T-helper 9 cell (primary cell): ENCODE results near the gene MMP28.

ENCODE experiments used
- DNase-seq: peaks from one replicate; pipeline ENCODE4 v3.0.0-alpha.2; 2020

Gene MMP28

DNA sequence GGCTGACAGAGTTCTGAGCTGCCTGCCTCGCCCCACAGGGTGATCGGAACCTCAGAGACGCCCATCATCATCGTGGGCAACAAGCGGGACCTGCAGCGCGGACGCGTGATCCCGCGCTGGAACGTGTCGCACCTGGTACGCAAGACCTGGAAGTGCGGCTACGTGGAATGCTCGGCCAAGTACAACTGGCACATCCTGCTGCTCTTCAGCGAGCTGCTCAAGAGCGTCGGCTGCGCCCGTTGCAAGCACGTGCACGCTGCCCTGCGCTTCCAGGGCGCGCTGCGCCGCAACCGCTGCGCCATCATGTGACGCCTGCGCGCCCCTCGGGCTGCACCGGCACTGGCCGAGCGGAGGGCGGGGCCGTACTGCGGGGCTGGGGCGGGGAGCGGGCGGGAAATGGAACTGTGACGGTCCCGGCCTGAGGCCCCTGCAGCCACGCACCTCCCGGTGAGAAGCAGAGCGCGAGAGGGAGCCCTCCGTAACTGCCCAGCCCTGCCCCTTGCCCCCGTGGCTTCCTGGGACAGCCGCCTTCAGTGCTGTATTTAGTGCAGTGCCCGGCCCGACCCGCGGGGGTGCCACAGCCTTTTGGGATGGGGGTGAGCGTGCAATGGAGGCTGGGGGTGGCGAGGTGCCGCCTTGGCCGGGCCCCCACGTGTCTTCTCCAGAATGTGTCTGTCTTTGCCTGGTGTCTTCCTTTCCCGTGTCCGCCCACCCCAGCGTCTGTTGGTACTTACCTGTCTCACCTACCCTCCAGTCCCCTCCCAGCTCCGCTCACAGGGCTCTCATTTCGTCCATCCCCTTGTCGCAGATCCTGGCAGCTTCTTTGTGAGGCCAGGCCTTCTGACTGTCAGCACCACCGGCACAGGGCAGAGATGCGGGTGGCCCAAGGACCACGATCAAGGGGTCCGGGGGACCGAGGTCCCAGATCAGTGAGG, 54.2 kb downstream of the MMP28 start:
- no peak for DNase-seq

GRCh38 chr17:35740216-35740615, 55.2 kb downstream of the MMP28 start:
- no peak for DNase-seq

- no peak for DNase-seq
Measured at GRCh38 chr17:35738519-35739133, 56.8 kb downstream of the MMP28 start.

DNA sequence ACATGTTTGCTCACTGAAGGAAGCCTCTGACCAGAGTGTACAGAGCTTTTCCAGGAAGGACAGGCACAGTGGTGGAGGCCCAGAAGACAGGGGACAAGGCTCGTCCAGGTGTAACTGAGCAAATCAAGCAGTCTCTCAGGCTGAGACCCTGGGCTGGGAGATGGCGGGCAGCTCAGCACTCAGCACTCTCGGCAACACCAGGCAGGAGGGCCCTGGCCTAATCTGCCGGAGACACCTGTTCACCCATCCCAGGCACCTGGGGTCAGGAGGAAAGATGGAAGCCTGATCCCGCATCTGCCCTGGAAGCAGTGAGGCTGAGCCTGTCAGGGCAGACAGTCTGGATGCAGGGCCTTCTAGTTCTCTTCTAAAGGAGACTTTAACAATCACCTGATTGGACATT, 59.2 kb downstream of the MMP28 start:
- DNase-seq = no peak

- DNase-seq = no peak
Measured at GRCh38 chr17:35735036-35735805, 60.2 kb downstream of the MMP28 start.

DNA sequence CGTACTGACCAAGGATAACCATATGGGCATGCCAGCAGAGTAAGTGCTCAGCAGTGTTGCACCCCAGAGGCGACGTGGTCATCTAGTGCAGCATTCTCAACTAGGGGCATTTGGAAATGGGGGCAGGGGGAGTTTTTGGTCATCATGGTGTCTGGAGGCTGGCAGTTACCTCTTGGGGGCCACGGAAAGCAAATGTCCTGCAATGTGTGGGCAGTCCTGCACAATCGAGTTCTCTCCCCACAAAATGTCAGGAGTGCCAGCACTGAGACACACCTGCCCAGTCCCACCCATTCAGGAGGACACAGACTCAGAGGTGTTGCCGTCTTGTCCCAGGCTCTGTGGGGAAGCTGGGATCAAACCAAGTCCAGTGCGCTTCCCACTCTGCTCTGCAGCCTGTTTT, 61.0 kb downstream of the MMP28 start:
- no peak for DNase-seq

DNA sequence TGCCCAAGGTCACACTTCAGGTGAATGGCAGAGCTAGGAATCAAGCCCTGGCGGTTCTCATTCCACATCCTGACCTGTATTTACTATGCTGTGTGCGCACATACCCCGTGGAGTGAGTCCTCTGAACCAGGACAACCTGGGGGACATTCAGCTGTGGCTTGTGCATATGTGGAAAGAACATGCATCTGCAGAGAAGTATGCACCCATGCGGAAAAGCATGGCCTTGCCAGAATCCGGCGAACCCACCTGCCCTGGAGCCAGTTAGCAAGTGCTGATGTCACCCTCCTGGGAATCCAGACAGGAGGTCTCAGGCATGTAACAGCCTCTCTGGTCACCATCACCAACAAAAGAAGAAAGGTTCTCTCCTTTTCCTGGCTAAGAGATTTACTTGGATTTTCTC, 62.1 kb downstream of the MMP28 start:
- no peak for DNase-seq

DNA sequence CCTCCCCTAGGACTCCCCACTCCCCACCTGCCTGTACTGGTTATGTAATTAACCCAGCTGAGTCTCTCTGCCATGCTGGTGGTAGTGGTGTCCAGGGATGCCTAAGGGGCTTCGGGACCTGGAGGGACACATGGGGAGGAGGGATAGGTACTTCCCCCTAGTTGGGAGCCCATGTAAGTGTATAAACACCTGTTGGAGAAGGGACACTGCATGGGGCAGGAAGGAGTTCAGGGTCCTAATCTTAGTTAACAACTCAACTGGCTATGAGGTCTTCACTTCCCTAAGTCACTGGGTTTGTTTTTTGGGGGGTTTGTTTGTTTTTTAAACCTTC, 62.7 kb downstream of the MMP28 start:
- no peak for DNase-seq

DNA sequence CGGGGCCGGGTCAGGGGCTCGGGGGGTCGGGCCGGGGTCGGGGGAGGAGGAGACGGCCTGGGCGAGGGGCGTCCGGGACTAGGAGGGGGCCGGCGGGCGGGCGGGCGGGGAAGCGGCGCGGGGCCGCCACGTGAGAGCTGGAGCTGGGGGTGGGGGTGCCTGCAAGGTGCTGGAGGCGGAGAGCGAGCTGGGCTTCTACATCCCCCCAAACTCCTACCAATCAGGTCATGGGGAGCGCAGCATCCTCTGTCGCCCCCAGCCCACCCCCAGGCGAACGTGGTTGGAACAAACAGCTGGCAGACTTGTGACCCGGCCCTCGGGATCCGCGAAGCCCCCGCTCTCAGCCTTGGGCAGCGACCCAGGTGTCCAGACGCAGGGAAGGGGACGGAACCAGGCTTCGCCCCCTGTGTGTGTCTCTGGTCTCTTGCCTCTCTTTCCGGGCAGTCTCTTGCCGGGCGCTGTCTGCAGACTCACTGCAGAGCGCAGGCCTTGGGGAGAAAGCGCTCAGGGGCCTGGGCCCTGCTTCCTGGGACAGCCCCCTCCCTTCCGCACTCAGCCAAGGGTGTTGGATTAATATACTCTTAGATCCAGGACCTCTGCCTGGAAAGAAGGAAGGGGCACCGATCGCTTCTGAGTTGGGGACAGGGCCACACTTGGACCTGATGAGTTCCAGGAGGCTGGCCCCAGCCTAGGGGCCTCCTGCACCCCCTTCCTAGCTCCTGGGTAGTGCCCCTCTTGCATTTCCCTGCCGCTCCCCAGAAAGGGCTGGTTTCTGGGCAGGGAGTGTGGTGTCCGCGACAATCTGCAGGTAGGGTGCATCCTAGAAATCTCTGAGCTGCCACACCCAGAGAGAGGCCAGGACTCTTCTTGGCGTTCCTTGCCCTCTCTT, 63.3 kb downstream of the MMP28 start:
- no peak for DNase-seq

GRCh38 chr17:35731239-35731916, 64.1 kb downstream of the MMP28 start, which contains the start of gene RASL10B:
TSS of gene RASL10B (plus strand) at chr17:35731639. CDS start at chr17:35735185, 3,546 bp downstream.
- DNase-seq = peak; percentile 31

- no peak for DNase-seq
Measured at GRCh38 chr17:35730400-35731005, 64.9 kb downstream of the MMP28 start.

- DNase-seq = no peak
Measured at GRCh38 chr17:35729405-35729833, 66.0 kb downstream of the MMP28 start.

- DNase-seq = no peak
Measured at GRCh38 chr17:35728551-35728950, 66.9 kb downstream of the MMP28 start.

GRCh38 chr17:35727635-35728034, 67.8 kb downstream of the MMP28 start:
- DNase-seq = no peak

DNA sequence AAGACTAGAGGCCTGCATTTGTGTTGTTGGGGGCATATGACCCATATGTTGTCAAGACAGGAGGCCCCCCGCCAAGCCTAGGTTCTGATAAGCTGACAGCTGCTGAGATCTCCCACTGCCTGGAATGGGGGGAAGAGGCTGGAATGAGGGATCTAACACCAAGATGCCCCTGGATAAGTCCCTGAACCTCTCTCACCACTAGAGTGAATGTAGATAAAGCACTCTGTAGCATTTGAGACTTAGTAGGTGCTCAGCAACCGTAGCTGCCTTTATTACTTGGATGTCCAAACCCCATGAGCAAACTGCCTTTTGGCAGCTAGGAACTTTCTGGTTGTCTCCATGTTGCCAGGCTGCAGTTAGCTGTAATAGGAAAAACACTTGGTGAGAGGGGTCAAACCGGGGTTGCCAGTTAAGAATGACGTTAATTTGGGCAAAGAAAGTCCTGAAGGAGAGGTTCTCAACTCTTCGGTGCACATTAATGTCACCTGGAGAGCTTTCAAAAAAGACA, 68.4 kb downstream of the MMP28 start:
- DNase-seq = no peak

GRCh38 chr17:35726127-35726952, 69.1 kb downstream of the MMP28 start:
- no peak for DNase-seq

DNA sequence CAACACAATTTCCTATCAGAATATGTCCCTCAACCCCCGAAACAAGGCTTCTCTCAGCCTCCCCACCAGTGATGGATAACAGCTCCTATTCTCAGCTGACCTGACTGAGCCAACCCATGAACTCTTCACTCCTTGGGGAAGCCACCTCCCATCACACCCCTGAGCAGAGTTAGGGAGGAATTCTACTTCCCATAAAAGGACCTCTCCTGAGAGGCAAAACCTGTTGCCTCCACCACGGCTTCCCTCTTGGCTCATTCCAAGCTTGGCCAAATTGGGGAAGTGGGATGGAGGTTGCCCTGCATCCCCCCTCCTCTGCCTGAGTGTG, 69.7 kb downstream of the MMP28 start:
- DNase-seq = no peak

- DNase-seq = no peak
Measured at GRCh38 chr17:35725058-35725457, 70.4 kb downstream of the MMP28 start.

GRCh38 chr17:35723735-35724134, 71.7 kb downstream of the MMP28 start:
- no peak for DNase-seq

DNA sequence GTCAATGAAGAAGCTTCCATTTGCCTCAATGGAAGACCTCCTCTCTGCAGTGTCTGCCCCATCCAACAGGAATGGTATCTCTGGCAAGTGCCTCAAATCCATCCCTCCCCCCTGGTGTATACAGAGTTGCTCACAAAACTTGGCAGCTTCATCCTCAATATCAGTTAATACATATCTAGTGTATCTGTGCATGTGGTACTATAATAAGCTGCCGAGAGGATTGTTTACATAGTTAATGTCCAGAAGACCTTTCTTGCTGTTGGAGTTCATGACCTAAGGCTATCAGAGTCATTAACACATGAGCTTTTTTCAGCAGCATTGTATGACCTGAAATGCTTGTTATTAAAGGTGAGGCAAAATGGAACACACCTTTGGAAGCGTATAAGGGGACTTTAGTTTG, 78.0 kb downstream of the MMP28 start:
- no peak for DNase-seq
